Astrocyte of the cerebellum (primary cell): ENCODE data around the gene EEF2.

Experiments
- DNase-seq: peaks from one replicate; pipeline ENCODE4 v3.0.0-alpha.2; 2011; ENCODE audit warnings: low read depth
- H3K4me3 ChIP-seq: 2 replicates; pipeline ENCODE4 v1.5.1; 2011; ENCODE audit warnings: mild to moderate bottlenecking, low read depth, low read length, moderate library complexity
- CTCF ChIP-seq: IDR thresholded peaks from 2 replicates; pipeline ENCODE4 v1.5.1; 2012; ENCODE audit warnings: low read length, low read depth, moderate library complexity, mild to moderate bottlenecking; ENCODE audit errors: missing control alignments
- in situ Hi-C: cut with HindIII; loops from 2 replicates; pipeline ENCODE4 v1.10.0; 2017; ENCODE audit warnings: low sequenced_read_pairs

EEF2 gene

DNA sequence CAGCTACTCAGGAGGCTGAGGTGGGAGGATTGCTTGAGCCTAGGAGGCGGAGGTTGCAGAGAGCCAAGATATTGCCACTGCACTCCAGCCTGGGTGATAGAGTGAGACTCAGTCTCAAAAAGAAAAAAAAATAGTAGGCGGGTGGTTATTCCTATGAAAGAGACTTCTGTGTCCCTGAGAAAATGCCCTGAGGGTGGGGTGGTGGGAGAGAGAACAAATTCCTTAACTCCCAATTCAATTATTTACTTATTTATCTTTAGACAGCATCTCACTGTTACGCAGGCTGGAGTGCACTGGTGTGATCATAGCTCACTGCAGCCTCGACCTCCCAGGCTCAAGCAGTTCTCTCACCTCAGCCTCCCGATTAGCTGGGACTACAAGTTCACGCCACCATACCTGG lies 10.3 kb upstream of the EEF2 start:
- no peak overlapping the region for H3K4me3 ChIP-seq
- no peak for DNase-seq
- in situ Hi-C loops: loop anchor here (25.0 kb wide), 1 partner anchor 217 kb away; no protein-coding TSS in a partner anchor
- TF ChIP-seq CTCF: no peak

DNA sequence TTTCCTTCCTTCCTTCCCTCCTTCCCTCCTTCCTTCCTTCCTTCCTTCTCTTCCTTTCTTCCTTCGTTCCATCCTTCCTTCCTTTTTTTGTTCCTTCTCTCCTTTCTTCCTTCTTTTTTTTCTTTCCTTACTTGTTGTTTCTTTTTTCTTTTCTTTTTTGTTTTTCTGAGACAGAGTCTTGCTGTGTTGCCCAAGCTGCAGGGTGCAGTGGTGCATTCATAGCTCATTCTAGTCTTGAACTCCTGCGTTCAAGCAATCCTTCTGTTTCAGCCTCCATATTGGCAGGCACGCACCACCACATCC lies 5.5 kb upstream of the EEF2 start:
- TF ChIP-seq CTCF: no peak
- in situ Hi-C loops: loop anchor here (25.0 kb wide), 1 partner anchor 222 kb away; no protein-coding TSS in a partner anchor
- H3K4me3 ChIP-seq: no peak overlapping the region
- DNase-seq: no peak

DNA sequence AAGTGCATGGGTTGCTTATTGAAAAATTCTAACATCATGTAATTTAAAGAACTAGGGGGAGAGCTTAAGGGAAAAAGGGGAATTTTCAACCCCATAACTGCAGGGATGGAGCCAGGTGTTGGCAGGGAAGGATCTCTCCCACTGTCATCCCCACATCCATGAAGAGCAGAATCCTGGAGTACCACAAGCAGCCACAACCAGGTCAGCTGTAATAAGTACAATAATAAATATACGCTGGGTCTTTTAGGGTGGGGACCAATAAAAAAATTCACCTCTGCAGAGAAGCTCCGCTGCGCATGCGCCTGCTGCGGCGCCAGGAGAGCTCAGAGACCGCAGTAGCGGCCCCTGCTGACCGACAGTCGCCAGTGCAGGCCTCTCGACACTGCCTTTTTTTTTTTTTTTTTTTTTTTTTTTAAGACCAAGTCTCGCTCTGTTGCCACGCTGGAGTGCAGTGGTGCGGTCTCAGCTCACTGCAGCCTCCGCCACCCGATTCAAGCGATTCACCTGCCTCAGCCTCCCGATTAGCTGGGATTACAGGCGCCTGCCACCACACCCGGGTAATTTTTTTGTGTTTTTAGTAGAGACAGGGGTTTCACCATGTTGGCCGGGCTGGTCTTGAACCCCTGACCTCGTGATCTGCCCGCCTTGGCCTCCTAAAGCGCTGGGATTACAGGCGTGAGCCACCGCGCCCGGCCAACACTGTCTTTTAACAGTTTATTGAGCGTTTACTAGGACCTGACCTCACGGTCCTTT lies 2.5 kb upstream of the EEF2 start:
- peak overlapping the region; percentile 15 for H3K4me3 ChIP-seq
- TF ChIP-seq CTCF: peak; percentile 92
- in situ Hi-C loops: loop anchor here (25.0 kb wide), 1 partner anchor 225 kb away; no protein-coding TSS in a partner anchor
- DNase-seq: no peak

- in situ Hi-C loops: loop anchor here (25.0 kb wide), 1 partner anchor 226 kb away; no protein-coding TSS in a partner anchor
- no peak for DNase-seq
- peak; percentile 60 for TF ChIP-seq CTCF
- peak overlapping the region; percentile 92 for H3K4me3 ChIP-seq
These were observed 1.2 kb upstream of the EEF2 start for GRCh38 chr19:3986260-3987041.

- DNase-seq: no peak
- no peak for TF ChIP-seq CTCF
- H3K4me3 ChIP-seq: peak overlapping the region; percentile 92
- in situ Hi-C loops: loop anchor here (25.0 kb wide), 1 partner anchor 227 kb away; no protein-coding TSS in a partner anchor
These were observed 488 bp upstream of the EEF2 start for GRCh38 chr19:3985643-3986259.

DNA sequence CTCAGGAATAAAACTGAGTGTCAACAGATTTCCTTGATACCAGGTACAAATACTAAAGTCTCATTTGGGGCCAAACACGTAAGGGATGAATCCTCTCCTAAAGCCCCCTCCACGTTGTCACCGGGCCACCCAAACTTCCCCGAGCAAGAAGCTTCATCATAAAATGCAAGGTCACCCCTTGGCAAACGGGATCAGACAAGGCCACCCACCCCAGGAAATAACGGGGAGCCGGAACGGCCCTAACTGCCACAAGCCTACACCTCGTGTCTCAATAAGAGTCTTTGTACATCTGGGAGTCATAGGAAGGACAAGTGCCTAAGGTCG lies 717 bp downstream of the EEF2 start:
- no peak for TF ChIP-seq CTCF
- peak overlapping the region; percentile 92 for H3K4me3 ChIP-seq
- no peak for DNase-seq
- in situ Hi-C loops: loop anchor here (25.0 kb wide), 1 partner anchor 228 kb away; no protein-coding TSS in a partner anchor
